CD4-positive, alpha-beta T cell treated with Interleukin-6 at 100 ng/mL for 8 hours (primary cell): ENCODE measurements around the gene DPM3.
"Not testable (repeated sequence)": the region's sequence is repeated elsewhere in the genome, so short reads cannot be mapped to it uniquely, and the experiment has no call there.

Experiments used
- DNase-seq: peaks from one replicate; pipeline ENCODE4 v3.0.0-alpha.2; 2020; ENCODE audit warnings: mixed read lengths, low spot score

DPM3 gene

DNA sequence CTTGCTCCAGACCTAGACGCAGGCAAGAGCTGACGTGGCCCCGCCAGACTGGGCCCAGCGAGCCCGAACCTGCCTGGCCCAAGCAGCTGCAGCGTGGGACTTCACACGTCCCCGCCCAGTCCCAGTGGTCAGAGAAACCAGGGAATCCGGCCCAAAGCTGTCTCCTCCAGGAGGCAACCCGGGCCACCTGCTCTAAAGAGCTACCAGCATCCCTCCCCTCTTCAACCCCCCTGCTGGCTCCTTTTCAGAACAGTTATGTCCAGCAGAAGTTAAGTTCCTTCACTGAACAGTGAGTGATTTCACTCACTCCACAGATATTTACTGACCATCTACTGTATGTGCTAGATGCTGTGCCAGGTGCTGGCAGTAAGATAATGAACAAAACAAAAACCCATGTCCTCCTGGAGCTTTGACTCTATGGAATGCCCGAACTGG is 14.8 kb downstream of the DPM3 start:
- no peak for DNase-seq

DNA sequence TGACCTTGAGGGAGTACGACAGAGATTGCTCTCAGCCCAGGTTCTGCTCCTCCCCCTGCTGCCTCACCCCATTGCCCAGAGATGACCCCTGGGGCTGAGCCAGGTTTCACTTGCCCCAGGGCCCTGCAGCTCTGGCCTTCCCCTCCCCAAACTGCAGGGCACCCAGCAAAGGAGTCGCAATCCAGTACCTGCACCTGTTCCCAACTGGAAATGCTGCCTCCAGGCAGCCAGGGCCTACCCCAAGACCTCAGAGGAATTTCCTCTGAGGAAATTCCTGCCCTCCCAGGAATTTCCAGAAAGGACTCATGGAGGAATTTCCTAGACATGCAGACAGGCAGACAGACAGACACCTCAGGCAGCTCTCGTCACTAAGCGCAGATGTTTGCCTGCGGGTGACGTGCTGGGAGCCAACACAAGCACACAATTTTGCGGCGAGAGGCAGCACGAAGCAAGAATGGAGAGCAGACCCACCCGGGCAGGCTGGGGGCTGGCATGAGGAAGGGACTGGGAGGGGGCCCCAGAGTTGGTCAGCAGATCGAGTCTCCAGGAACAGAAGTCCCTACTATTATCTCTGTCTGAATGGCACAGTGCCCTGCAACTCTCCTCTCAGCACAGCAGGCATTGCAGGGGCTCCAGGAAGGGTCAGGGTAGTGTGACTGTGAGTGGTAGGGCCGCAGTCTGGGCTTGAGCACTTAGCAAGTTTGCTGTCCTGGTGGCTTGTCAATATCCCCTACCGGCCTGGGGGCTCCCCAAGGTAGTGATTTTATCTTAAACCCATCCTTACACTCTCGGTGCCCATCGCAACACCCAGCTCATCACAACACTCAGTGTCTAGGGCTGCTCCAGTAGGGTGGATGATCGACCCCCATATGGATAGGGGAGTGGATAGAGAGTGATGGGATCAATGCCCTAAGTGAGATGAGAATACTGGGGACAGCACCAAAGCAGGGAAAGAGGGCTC is 15.5 kb downstream of the DPM3 start:
- no peak for DNase-seq

DNA sequence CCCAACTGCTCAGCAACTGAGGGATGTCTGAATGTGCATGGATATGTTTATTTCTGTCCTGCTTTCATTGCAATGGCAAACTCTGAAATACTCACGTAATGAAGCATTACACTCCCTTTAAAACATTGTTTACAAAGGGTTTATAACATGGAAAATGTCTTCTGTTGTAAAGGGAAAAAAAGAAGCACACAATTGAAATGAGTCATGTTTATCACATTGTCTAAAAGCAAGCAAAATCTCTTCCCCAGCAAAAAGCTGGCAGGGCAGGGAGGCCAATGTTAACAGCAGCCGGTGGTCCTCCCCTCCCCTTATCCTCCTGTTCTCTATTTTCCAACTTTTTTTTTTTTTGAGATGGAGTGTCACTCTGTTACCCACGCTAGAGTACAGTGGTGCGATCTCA is 16.5 kb downstream of the DPM3 start:
- DNase-seq, result no peak

DNA sequence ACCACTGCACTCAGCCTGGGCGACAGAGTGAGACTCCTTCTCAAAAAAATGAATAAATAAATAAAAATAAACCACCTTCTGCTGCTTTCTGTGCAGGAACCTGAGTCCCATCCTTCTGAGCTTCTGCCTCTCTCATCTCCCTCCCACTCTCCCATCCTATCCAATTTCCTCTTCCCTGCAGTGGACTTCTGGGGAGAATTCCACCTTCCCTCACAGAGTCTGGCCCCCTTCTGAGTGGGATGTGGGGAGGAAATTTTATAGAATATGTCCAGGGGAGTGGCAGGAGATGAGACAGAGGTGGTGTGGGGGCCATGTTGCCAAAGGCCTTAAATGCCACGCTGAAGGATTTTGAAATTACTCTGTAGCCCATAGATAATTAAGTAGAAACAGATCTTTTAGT is 18.0 kb downstream of the DPM3 start:
- no peak for DNase-seq

DNA sequence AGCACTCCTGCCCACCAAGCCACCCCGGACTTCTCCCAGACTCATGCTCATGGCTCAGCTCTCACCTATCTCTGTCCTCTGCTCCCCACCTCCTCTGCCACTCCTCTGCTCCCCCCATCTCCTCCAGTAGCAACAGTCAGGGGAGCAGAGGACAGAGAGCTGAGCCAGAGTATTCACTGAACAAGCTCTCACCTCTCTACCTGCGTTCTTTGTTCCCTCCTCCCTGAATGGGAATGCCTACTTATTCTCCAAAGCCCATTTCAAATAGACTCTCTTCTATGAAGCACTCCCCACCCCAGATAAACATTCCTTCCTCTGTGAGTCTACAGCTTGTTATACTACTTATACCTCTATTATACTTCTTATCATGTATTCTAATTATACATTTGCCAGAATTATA is 19.1 kb downstream of the DPM3 start:
- DNase-seq, result no peak

DNA sequence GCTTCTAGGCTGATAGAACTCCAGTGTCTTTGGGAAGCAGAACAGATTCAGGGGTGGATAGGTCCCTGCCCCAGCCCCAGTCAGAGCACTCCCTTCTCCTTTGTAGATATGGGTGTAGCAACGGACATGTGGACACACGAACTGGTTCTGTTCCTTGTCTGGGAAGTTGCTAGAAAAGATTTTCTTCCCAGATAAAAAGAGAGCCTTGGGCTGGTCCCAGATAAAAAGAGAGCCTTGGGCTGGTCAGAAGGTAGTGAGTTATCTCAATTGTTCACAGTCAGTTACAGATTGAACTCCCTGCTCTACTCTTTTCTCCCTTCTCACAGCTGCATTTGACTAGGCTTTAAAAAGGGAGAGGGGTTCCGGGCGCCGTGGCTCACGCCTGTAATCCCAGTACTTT is 20.1 kb downstream of the DPM3 start:
- DNase-seq, result no peak

DNA sequence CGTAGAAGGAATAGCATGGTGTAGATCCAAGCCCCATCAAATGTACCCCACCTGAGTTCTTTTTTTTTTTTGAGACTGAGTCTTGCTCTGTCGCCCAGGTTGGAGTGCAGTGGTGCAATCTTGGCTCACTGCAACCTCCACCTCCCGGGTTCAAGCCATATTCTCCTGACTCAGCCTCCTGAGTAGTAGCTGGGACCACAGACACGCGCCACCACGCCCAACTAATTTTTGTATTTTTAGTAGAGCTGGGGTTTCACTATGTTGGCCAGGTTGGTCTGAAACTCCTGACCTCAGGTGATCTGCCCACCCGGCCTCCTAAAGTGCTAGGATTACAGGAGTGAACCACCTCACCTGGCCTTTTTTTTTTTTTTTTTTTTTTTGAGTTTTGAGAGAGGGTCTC is 22.2 kb downstream of the DPM3 start:
- not testable (repeated sequence) for DNase-seq

DNA sequence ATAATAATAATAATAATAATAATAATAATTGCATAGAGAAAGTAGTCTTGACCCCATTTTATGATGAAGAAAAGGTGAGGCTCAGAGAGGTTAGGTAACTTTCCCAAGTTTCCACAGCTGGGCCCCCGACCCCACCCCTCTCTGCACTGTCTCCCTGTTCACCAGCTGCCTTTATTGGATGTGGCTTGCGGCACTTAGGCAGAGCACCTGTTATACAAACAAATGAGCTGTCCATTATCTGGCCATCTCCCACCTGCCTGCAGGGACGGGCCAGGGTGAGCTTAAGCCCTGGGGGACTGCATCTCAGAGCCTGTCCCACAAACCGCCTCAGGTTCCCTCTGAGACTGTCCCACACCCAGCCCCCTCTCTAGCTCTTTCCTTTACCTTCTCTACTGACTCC is 22.7 kb downstream of the DPM3 start:
- DNase-seq, result no peak

DNA sequence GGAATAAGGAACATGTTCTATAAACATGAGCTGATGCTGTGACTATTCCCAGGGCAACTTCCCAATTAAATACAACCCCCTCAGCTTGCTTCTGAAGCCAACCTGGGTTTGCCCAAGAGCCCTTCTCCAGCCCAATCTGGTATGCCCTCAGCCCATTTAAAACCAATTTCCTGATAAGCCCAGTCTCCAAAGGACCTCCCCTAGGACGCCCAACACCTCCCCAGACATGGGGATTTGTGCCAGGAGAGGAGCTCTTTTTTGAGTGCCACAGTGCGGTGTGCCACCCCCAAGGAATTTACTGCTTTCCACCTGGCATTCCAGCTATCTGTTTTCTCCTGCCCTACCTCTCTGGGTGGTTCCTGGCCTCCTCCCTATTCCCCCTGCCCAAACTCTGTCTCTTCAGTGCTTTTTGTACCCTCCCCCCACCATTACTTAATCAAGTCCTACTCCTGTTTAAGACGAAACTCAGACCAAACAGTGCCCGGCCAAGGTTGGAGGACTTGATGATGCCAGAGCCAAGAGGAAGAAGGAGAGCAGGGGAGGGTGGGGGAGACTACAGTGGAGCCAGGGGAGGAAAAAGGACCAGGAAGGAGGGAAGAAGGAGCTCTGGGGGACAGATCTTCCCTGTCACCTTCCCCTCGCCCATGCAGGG is 24.1 kb downstream of the DPM3 start:
- no peak for DNase-seq

DNA sequence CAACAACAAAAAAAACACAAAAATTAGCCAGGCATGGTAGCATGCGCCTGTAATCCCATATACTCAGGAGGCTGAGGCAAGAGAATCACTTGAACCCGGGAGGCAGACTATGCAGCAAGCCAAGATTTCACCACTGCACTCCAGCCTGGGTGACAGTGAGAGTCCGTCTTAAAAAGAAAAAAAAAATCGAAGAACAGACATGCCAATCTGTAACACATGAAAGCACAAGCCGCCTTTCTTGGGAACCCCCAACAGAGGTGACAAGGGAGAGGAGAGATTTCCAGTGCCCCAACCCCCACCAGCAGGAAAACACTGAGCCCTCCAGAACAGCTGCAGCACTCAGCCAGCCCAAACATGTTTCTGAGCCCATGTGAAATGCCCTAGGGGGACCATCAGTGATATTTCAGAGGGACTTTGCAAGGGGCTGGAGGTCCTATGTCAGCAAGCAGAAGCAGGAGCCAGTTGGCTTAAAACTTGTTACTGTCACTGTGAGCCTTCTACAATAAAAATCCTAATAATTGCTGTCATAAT is 26.8 kb downstream of the DPM3 start:
- DNase-seq, result no peak

DNA sequence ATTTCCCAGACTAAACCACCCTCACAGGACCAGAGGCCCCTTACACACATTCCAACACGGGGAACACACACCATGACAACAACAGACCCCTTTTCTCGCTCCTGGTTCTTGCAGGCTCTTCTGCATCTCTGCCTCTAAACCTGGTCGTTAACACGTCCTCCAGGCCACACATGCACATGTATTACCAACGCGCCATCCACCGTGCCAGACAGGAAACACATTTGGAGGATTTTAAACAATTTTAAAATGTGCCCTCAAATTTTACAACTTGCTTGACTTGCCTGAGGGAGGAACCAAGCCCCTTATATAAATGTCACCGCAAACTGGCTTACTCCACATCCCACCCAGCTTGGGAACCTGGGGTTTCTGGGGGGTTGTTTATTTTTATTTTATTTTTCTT is 29.5 kb downstream of the DPM3 start:
- DNase-seq, result no peak

DNA sequence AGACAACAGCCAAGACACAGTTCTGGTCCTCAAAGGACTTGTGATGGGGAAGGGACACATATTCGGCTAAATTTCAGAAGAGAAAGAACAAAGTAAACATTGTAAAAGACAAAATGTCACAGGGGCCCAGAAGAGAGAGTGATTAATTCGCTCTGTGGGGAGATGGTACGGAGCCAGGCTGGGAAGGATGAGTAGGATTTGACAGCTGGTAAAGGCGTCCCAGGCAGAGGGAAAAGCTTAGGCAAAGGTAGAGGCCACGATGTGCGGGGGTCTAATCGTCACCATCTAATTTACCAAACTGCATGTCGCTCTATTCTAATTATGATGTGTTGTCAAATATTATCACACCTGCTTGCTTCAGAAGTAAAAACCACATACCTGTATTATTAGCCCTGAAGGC is 29.9 kb downstream of the DPM3 start:
- DNase-seq, result no peak

DNA sequence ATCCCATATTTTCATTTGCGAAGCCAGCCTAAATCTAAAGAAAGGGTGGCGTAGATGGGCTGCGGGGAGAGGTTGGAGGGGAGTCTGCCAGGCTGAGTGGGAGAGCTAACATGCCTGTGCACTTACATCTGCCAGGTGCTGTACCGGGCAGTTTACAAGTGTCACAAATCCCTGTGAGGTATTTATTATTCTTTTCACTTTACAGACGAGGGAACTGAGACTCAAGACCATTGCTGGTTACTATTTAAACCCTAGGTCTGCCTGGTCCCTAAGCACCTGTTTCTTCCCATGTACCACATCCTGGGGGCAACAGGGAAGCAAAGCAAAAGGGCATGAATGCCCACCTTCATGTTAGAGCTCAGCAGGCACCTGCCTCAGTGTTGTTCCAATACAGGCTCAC is 32.0 kb downstream of the DPM3 start:
- no peak for DNase-seq

DNA sequence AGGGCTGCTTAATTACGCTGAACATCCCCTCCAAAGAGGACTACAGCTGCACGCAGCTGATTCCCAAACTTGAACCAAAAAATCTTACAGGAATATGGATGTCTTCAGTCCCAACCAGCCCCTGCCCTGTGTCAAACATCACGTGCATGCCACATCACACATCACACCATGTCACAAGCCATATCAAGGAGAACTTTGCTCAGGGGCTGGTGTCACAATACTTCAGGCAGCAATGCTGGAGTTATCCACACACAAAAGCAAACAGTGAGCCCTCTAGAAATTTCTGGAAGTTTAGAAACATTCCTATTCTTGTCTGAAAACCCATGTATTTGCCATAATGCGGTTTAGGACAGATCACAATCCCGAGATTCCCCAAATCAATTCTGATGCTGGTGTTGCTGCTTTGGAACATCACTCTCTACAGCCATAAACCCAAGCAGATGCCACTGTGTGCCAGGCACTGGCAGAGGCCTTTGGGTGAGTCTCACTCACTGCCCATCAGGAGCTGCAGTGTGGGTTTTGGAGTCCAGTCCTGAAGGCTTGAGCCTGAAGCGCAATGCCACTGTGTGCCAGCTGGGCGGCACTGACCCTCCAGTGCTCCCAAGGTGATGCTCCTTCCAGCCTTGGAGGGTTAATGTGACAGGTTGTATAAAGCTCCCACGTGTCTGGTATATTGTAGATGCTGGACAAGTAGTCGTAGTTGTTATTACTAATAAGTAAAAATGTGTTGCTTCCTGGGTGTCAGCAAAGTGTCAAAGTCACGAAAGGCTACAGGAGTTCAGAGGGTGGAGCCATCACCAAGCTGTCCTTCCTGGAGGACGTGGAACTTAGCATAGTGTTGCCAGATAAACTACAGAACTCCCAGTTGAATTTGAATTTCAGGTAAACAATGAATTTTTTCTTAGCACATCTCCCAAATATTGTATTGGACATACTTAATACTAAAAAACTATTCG is 32.7 kb downstream of the DPM3 start:
- DNase-seq, result no peak

DNA sequence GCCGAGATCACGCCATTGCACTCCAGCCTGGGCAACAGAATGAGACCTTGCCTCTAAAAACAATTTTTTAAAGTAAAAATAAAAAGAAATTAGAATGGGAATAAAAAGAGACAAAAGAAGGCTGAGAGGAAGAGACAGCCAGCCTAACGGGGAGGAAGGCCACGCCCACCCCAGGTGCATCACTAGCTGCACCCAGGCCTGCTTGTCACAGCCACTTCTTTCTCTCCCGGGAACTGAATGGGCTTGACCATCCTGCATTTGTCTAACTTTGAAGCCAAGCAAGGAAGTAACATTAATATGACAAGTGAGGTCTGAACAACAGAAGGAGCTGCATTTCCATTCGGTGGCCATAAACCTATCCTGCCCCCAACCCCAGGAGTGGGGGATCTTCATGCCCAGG is 33.5 kb downstream of the DPM3 start:
- DNase-seq, result no peak

DNA sequence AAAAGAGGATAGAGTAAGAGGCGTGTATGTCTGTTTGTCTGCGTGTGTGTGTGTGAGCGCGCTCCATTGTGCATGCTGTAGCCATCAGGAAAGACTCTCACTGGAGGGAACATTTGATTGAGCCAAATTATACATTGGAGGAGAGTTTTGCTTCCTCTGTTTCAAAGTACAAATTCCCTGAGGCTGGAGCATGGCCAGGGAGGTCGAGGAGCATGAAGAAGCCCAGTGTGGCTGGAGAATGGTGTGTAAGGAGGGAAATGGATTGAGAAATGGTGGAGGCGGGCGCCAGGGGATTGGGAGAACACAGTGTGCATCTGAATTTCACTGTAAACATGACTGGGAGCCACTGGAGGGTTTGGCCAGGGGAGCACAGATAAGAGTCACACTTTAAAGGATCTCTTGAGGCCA is 34.7 kb downstream of the DPM3 start:
- no peak for DNase-seq

DNA sequence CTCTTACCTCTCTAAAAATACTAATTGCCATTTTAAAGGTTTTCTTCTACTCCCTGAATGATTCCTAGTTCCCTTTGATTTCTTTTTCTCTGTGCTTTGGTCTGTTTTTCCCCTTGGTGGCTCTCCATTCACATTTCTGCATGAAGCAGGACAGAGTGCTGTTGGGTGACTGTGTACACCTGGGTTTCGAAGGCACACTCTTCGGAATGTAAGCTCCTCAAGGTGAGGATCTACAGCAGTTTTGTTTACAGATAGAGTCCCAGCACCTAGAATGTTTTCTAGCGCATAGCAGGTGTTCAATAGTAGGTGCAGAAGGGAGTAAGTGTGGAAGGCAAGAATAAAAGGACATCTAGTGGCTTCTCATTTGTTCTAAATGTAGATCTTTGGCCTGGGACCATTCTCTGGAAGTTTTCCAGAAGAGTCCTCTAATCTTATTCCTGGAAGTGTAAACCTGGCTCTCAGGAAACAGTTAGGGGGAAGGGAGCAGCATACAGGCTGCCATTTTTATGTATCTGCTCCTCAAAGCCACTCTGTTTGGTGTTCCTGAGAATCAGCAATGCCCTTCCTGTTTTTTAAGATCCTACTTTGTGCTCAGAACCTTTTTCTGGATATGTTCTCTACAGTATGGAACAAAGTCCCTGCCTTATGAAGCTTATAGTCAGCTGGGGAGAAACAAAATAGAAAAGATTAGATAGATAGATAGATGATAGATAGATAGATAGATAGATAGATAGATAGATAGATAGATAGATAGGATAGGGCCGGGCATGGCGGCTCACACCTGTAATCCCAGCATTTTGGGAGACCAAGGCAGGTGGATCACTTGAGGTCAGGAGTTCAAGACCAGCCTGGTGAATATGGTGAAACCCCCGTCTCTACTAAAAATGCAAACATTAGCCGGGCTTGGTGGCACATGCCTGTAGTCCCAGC is 35.5 kb downstream of the DPM3 start:
- DNase-seq, result no peak

DNA sequence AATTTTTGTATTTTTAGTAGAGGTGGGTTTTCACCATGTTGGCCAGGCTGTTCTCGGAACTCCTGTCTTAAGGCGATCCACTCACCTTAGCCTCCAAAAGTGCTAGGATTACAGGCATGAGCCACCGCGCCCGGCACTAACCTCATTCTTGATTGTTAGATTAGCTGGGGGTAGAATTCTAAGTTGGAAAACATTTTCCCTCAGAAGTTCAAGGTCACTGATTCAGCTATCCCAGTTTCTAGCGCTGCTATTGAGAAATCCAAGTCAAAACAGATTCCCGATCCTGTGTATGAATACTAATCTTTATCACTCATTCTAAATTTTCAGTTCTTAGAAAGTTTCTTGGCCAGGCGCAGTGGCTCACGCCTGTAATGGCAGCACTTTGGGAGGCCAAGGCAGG is 37.0 kb downstream of the DPM3 start:
- no peak for DNase-seq

DNA sequence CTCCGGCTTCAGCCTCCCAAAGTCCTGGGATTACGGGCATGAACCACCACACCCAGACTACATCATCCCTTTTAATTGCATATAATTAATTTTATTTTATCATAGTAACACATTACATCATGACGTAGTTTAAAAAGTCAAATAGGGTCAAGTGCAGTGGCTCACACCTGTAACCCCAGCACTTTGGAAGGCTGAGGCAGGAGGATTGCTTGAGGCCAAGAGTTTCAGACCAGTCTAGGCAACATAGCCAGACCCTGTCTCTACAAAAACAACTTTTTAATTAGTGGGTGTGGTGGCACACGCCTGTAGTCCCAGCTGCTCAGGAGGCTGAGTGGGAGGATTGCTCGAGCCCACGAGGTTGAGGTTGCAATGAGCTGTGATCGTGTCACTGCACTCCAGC is 41.0 kb downstream of the DPM3 start:
- DNase-seq, result no peak

DNA sequence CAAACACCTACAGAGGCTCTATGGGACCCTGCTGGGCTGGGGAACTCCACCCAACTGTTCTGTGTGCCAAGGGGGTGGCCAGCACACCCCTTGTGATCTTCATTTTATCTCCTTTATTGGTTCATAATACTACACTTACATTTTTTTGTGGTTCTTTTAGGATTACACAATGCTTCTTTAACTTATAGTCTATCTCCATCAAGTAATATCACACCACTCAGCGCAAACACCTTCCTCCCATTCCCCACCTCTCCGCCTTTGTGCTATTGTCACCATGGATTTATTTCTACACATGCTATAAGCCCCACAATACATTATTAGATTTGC is 45.7 kb downstream of the DPM3 start:
- no peak for DNase-seq
